CD4-positive, alpha-beta T cell treated with Interleukin-6 for 4 hours (primary cell): Measurements from ENCODE around the gene PPP2R1B.
"Not testable (repeated sequence)": the region's sequence is repeated elsewhere in the genome, so short reads cannot be mapped to it uniquely, and the experiment has no call there.

Source experiments
- DNase-seq: peaks from one replicate; pipeline ENCODE4 v3.0.0-alpha.2; 2020; ENCODE audit warnings: mixed read lengths

Gene PPP2R1B

GRCh38 chr11:111765984-111766833 lies at the start of gene PPP2R1B:
PPP2R1B (minus strand) TSS chr11:111766389; CDS start chr11:111766361, 28 bp downstream.
- DNase-seq, result peak; percentile 84

DNA sequence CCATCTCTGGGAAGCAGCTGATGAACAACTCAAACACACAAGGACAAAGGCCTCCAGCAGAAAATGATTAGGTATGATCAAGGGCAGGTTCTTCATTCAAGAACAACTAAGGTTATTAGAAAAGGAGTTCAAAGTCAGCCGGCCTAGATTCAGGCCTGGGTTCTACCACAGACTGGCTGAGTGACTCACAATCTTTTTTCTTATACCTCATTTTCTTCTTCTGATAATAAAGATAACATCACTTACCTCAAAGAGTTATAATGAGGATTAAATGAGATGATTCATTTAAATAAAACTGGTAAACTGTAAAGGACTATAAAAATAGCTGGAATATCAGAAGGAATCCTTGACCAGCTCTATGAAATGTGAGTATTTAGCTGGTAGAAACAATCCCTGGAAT lies 49.3 kb upstream of the PPP2R1B start:
- DNase-seq, result no peak

GRCh38 chr11:111814557-111815320 lies 48.5 kb upstream of the PPP2R1B start:
- DNase-seq, result no peak

GRCh38 chr11:111814106-111814505 lies 47.9 kb upstream of the PPP2R1B start:
- DNase-seq, result no peak

- no peak for DNase-seq
Observed at GRCh38 chr11:111812211-111812610, 46.0 kb upstream of the PPP2R1B start.

- DNase-seq, result no peak
Observed at GRCh38 chr11:111811445-111811844, 45.3 kb upstream of the PPP2R1B start.

- DNase-seq, result no peak
Observed at GRCh38 chr11:111808834-111809233, 42.6 kb upstream of the PPP2R1B start.

DNA sequence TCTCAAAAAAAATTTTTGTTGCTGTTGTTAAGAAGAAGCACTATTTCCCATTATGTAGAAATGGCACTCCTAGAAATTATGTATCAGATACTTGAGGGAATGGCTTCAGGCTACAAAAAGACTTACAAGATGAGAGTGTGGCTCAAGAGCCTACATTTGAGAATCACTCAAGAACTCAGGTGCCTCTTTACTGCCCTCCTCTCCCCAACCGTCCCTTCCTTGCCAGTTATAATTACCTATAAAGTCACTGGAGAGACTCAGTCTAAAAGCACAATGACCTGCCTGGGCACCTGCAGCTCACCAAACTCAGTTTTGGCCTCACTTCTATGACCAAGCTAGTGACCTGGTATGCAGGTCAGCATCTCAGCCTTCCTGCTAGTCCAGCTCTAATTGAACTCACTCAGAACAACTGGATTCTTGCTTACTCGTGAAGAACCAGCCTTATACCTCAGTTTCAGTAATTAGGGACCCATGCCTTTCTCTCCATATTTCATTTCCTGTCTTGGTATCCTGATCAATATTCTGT lies 41.9 kb upstream of the PPP2R1B start:
- no peak for DNase-seq

DNA sequence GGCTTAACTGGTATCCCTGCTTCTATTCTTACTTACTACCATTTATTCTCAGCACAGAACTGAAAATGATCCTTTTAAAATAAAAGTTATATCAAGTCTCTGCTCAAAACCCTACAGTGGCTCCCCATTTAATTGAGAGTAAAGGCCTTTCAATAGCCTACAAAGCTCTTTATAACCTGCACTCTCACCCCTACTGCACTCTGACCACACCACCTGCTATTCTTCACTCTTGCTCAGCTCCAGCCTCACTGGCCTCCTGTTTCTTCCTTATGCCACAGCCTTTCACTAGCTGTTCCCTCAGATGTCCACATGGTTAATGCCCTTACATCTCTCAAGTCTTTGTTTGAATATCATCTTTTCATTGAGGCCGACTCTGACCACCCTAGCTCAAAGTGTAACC lies 40.9 kb upstream of the PPP2R1B start:
- DNase-seq, result no peak

GRCh38 chr11:111801135-111801534 lies 34.9 kb upstream of the PPP2R1B start:
- no peak for DNase-seq

DNA sequence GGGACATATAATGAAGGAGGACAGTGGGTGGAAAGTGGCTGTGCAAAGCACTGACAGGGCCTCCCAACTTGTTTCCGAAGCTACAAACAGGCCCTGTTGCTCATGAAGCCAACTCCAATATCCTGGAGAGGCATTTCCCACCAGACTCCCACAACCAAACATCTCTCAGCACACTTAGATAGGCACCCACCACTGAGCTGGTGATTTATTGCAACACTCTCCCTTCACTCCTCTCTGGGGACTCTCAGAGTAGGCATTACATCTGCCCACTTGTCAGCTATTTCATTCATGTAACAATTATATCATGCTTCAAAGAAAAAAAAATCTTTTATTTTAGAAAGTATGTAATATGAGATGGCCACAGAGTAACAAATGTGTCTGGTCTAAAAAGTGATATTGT lies 32.1 kb upstream of the PPP2R1B start:
- DNase-seq, result no peak

DNA sequence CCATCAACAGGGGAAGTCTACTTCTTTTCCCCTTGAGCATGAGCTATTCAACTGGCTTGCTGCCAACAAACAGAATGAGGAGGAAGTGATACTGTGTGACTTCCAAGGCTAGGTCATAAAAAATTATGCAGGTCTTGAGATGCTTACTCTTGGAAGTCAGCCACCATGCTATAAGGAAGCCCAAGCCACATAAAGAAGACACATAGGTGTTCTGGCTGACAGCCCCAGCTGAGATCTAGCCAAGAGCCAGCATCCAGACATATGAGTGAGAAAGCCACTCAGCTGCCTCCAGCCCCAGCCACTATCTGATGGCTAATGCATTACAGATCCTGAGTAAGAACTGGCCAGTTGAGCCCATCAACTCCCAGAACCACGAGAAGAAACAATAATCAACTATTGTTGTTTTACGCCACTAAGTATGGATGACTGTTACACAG lies 31.0 kb upstream of the PPP2R1B start:
- no peak for DNase-seq

DNA sequence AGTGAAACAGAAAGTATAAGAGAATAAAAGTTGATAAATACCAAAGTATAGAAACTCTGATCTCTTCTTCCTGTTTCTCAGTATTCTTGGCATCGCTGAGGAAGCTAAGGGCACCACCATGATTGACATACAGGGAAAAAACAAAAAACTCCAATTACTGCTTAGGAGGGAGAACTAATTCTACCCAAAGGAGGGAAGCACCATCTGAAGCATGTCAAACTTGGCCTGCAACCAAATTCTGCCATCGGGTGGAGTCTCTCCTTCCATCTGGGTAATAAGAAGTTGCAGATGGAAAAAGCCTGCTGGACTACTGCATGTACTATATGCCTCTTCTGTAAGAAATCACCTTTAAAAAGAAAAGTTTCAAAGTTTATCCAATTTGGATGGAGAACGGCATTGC lies 30.5 kb upstream of the PPP2R1B start:
- no peak for DNase-seq

DNA sequence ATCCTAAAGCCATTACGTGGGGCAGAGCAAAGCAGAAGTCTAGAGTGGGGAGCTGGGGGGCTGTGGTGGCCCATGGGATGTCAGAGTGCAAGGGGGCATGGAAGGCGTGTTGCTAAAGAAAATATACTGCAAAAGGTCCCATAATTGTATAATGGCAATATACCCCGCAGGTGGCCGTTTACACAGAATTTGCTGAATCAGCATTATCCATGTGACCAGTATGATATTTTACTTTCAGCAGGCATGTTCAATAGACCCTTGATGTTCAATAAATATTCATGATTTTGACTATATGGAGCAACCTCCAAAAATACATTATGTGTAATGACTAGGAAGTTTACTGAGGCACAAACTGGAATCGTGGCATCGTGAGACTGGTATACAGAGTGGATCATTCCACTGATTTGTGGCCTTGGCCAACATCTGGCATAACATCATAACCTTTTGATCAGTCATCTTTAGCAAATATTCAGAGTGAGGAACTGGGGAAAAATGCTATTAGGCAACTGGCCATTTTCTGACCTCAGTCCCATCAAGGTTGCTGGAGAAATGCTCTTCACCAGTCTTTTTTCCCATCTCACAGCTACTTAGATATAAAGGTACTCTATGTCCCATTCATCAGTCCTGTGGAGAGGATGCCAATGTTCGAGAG lies 29.3 kb upstream of the PPP2R1B start:
- no peak for DNase-seq

GRCh38 chr11:111793863-111794262 lies 27.7 kb upstream of the PPP2R1B start:
- DNase-seq, result no peak

DNA sequence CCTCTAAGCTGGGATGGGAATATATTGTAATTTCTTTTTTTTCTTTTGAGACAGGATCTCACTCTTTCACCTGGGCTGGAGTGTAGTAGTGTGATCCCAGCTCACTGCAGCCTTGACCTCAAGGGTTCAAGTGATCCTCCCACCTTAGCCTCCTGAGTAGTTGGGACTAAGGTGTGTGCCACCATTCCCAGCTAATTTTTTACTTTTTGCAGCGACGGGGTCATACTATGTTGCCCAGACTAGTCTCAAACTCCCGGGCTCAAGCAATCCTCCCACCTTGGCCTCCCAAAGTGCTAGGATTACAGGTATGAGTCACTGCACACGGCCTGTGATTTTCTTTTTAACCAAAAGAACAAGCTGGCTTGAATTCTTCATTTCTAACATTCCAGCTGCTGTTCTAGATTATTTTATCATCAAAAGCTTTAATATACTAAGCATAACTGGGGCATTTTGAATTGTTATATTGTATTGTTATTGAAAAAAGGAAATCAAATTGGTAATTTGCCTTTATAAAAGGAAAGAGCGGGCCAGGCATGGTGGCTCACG lies 26.8 kb upstream of the PPP2R1B start:
- DNase-seq, result no peak

- DNase-seq, result no peak
Observed at GRCh38 chr11:111792314-111792713, 26.1 kb upstream of the PPP2R1B start.

- no peak for DNase-seq
Observed at GRCh38 chr11:111788464-111788863, 22.3 kb upstream of the PPP2R1B start.

DNA sequence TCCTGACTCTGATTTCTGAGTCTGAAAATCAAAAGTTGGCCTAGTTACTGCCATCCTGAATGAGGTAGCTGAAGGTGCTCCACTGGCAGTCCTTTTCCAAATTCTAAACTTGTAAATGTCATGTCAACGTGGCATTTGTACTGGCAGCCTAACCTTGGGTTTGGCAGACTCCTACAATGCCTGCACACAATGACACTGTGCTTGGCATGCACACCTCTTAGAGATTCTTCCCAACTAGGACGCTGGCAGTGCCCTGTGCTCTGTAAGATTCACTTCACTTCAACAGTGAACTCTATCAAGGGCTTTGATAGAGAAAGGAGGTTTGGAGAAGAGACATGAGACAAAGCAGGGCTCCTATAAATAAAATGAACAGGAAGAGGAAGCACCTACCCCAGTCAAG lies 21.9 kb upstream of the PPP2R1B start:
- DNase-seq, result no peak

DNA sequence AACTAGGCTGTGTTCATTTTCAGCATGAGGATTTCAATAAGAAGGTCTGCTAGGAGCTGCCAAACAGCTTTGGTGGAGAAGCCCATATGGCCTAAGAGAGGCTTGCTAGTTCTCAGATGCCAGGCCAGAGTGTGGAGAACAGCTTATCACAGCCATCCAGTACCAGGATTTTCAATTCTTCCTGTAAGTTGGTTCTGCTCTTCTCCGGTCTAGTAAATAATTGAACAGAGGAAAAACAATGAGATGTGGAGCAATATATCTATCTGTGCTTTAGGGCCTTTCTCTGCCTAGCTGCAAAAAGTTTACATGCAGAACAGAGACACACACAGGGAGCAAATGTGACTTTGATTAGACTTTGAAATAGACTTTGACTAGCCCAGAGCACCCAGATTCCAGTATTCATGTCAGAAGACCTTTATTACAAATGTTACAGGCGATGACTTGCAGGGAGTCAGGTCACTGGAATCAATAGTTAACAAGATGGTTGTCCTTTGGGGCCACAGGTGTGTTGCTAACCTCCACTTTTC lies 19.8 kb upstream of the PPP2R1B start:
- no peak for DNase-seq

GRCh38 chr11:111785076-111785475 lies 18.9 kb upstream of the PPP2R1B start:
- no peak for DNase-seq

DNA sequence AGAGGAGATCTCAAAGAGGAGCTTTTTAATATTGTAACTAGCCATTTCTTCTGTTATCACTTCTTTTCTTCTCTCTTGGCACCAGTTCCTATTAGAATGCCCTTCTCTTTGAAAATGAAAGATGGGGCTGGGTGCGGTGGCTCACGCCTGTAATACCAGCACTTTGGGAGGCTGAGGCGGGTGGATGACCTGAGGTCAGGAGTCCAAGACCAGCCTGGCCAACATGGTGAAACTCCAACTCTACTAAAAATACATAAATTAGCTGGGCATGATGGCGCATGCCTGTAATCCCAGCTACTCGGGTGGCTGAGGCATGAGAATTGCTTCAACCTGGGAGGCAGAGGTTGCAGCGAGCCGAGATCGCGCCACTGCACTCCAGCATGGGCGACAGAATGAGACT lies 18.1 kb upstream of the PPP2R1B start:
- not testable (repeated sequence) for DNase-seq
